Panc1 (cell line): ENCODE measurements around the gene BIRC6.

Experiments used
- POLR2AphosphoS5 ChIP-seq: IDR thresholded peaks from 2 replicates; pipeline ENCODE4 v1.6.1; 2012; ENCODE audit warnings: mild to moderate bottlenecking, low read depth, low read length, moderate library complexity
- SIN3A ChIP-seq: IDR thresholded peaks from 2 replicates; pipeline ENCODE4 v1.6.1; 2012; ENCODE audit warnings: low read depth, mild to moderate bottlenecking, low read length, moderate library complexity, borderline replicate concordance; ENCODE audit not compliant: insufficient read depth
- TCF7L2 ChIP-seq: IDR thresholded peaks from 2 replicates; pipeline ENCODE4 v1.6.1; 2011; ENCODE audit warnings: mild to moderate bottlenecking, low read depth, low read length, inconsistent platforms
- TF ChIP-seq, protein P1 (sequence below): fragments of 450-650 bp; IDR thresholded peaks from 2 replicates; pipeline ENCODE4 v1.5.1; 2017; ENCODE audit warnings: mild to moderate bottlenecking
- TF ChIP-seq, protein P2 (sequence below), 2 experiments: IDR thresholded peaks; 2 replicates each; pipeline ENCODE4 v1.6.1; 2011 to 2012; ENCODE audit warnings: low read depth in 2 of 2, control low read depth in 1 of 2, low read length in 1 of 2, mild to moderate bottlenecking in 1 of 2, moderate library complexity in 1 of 2; ENCODE audit not compliant: insufficient read depth in 1 of 2

DNA sequence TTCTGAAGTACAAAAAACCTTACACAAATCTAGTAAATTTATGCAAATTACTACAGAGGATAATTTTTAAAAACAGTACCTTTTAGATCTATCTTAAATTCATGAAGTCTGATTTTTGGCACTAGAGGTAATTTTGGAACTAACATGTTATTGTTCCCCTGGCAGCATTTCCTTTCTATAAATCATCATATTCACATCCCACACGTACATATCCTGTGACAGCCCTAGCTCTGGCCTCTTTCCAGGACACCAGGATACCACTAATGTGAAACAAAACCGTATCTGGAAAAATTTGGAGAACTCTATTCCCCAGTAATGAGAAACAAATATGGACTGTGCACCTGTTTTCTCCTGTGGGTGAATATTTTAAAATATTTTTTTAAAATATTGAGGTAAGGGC is 14.0 kb upstream of the BIRC6 start:
- TF ChIP-seq, protein P1, sequence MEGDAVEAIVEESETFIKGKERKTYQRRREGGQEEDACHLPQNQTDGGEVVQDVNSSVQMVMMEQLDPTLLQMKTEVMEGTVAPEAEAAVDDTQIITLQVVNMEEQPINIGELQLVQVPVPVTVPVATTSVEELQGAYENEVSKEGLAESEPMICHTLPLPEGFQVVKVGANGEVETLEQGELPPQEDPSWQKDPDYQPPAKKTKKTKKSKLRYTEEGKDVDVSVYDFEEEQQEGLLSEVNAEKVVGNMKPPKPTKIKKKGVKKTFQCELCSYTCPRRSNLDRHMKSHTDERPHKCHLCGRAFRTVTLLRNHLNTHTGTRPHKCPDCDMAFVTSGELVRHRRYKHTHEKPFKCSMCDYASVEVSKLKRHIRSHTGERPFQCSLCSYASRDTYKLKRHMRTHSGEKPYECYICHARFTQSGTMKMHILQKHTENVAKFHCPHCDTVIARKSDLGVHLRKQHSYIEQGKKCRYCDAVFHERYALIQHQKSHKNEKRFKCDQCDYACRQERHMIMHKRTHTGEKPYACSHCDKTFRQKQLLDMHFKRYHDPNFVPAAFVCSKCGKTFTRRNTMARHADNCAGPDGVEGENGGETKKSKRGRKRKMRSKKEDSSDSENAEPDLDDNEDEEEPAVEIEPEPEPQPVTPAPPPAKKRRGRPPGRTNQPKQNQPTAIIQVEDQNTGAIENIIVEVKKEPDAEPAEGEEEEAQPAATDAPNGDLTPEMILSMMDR: no peak
- TF ChIP-seq POLR2AphosphoS5 (no peak), SIN3A (no peak), TCF7L2 (no peak)
- TF ChIP-seq, protein P2, sequence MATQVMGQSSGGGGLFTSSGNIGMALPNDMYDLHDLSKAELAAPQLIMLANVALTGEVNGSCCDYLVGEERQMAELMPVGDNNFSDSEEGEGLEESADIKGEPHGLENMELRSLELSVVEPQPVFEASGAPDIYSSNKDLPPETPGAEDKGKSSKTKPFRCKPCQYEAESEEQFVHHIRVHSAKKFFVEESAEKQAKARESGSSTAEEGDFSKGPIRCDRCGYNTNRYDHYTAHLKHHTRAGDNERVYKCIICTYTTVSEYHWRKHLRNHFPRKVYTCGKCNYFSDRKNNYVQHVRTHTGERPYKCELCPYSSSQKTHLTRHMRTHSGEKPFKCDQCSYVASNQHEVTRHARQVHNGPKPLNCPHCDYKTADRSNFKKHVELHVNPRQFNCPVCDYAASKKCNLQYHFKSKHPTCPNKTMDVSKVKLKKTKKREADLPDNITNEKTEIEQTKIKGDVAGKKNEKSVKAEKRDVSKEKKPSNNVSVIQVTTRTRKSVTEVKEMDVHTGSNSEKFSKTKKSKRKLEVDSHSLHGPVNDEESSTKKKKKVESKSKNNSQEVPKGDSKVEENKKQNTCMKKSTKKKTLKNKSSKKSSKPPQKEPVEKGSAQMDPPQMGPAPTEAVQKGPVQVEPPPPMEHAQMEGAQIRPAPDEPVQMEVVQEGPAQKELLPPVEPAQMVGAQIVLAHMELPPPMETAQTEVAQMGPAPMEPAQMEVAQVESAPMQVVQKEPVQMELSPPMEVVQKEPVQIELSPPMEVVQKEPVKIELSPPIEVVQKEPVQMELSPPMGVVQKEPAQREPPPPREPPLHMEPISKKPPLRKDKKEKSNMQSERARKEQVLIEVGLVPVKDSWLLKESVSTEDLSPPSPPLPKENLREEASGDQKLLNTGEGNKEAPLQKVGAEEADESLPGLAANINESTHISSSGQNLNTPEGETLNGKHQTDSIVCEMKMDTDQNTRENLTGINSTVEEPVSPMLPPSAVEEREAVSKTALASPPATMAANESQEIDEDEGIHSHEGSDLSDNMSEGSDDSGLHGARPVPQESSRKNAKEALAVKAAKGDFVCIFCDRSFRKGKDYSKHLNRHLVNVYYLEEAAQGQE (IDR thresholded peaks at IDR 0.05; ENCODE audit: insufficient read depth in 1 of 2, low read depth in 2 of 2, low read length in 1 of 2): no peak
